ENCODE measurements around the gene RGS19. TPM values are rescaled to one million over a fixed set of nuclear protein-coding genes. Genes with fewer than 3 reads are reported as not detected.

Gene RGS19
- total RNA-seq, 4 donors from 2014 or later = 4.6 to 38.8 (median 6.7) TPM

- peaks cover 0 to 15% of the 10 kb centered on the region in 2 donors for H3K4me1 ChIP-seq
- no peaks in the 10 kb centered on the region for H3K36me3 ChIP-seq
- H3K4me3 ChIP-seq = no peak overlapping the region
- intact Hi-C loops (cut with DNase I; ENCODE audit: low total_unique reads) = no loop called here
- peak overlapping the region in 1 of 2 donors; percentile 33 for H3K27ac ChIP-seq
- TF ChIP-seq, protein P1, sequence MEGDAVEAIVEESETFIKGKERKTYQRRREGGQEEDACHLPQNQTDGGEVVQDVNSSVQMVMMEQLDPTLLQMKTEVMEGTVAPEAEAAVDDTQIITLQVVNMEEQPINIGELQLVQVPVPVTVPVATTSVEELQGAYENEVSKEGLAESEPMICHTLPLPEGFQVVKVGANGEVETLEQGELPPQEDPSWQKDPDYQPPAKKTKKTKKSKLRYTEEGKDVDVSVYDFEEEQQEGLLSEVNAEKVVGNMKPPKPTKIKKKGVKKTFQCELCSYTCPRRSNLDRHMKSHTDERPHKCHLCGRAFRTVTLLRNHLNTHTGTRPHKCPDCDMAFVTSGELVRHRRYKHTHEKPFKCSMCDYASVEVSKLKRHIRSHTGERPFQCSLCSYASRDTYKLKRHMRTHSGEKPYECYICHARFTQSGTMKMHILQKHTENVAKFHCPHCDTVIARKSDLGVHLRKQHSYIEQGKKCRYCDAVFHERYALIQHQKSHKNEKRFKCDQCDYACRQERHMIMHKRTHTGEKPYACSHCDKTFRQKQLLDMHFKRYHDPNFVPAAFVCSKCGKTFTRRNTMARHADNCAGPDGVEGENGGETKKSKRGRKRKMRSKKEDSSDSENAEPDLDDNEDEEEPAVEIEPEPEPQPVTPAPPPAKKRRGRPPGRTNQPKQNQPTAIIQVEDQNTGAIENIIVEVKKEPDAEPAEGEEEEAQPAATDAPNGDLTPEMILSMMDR (IDR thresholded peaks at IDR 0.05) = no peak
- TF ChIP-seq POLR2A (IDR thresholded peaks at IDR 0.05) = no peak
- H3K9me3 ChIP-seq = no peaks in the 10 kb centered on the region
- DNase-seq = no peak
- peaks cover 0 to 25% of the 10 kb centered on the region in 2 donors for H3K27me3 ChIP-seq
Observed at GRCh38 chr20:64044484-64045247, 34.7 kb downstream of the RGS19 start.

DNA sequence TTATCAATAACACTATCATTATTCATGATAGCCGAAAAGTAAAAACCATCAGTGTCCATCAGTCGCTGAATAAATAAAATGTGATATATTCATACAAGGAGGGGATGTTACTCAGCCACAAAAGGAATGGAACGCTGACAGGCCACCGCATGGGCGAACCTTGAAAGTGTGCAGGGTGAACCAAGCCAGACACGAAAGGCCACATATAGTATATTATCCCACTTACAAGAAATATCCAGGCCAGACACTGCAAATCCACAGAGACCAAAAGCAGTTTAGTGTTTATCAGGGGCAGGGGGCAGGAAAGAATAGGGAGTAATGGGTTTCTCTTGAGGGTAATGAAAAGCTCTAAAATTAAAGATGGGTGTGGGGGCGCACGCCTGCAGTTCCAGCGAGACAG is 35.5 kb downstream of the RGS19 start:
- Histone ChIP-seq H3K4me1 (peaks cover 0 to 16% of the 10 kb centered on the region in 2 donors), H3K27ac (no peak overlapping the region), H3K27me3 (peaks cover 0 to 30% of the 10 kb centered on the region in 2 donors), H3K9me3 (no peaks in the 10 kb centered on the region), H3K36me3 (no peaks in the 10 kb centered on the region), H3K4me3 (no peak overlapping the region)
- no peak for TF ChIP-seq POLR2A (IDR thresholded peaks at IDR 0.05)
- TF ChIP-seq, protein P1 (IDR thresholded peaks at IDR 0.05) = no peak
- intact Hi-C loops (cut with DNase I; ENCODE audit: low total_unique reads) = no loop called here
- DNase-seq = no peak

- H3K4me1 ChIP-seq = peaks cover 0 to 22% of the 10 kb centered on the region in 2 donors
- H3K36me3 ChIP-seq = no peaks in the 10 kb centered on the region
- intact Hi-C loops (cut with DNase I; ENCODE audit: low total_unique reads) = no loop called here
- no peak for TF ChIP-seq POLR2A (IDR thresholded peaks at IDR 0.05)
- TF ChIP-seq, protein P1 (IDR thresholded peaks at IDR 0.05) = no peak
- H3K27me3 ChIP-seq = peaks cover 0 to 39% of the 10 kb centered on the region in 2 donors
- H3K9me3 ChIP-seq = no peaks in the 10 kb centered on the region
- DNase-seq = no peak
- H3K27ac ChIP-seq = peak overlapping the region; percentile 35 to 61
- H3K4me3 ChIP-seq = no peak overlapping the region
Observed at GRCh38 chr20:64042054-64042781, 37.1 kb downstream of the RGS19 start.

- TF ChIP-seq POLR2A (IDR thresholded peaks at IDR 0.05) = no peak
- TF ChIP-seq, protein P1 (IDR thresholded peaks at IDR 0.05) = no peak
- Histone ChIP-seq H3K27me3 (peaks cover 0 to 42% of the 10 kb centered on the region in 2 donors), H3K4me3 (no peak overlapping the region), H3K9me3 (no peaks in the 10 kb centered on the region), H3K4me1 (peaks cover 0 to 22% of the 10 kb centered on the region in 2 donors), H3K36me3 (no peaks in the 10 kb centered on the region), H3K27ac (peak overlapping the region; percentile 35 to 61)
- intact Hi-C loops (cut with DNase I; ENCODE audit: low total_unique reads) = no loop called here
- no peak for DNase-seq
Observed at GRCh38 chr20:64041781-64042053, 37.6 kb downstream of the RGS19 start.
